Fibroblast of pulmonary artery (primary cell): ENCODE measurements around the gene SEPTIN6.

ENCODE experiments used
- DNase-seq: peaks from one replicate; pipeline ENCODE4 v3.0.0-alpha.2; 2010; ENCODE audit warnings: low read depth
- H3K4me3 ChIP-seq: replicated peaks from 2 replicates; pipeline ENCODE4 v1.5.1; 2011; ENCODE audit warnings: low read depth, mild to moderate bottlenecking, control low read depth, low read length, moderate library complexity
- TF ChIP-seq, protein P1 (sequence below): IDR thresholded peaks from 2 replicates; pipeline ENCODE4 v1.5.1; 2011; ENCODE audit warnings: mild to moderate bottlenecking, control low read depth, low read length, inconsistent platforms; ENCODE audit errors: missing control alignments

SEPTIN6 gene

DNA sequence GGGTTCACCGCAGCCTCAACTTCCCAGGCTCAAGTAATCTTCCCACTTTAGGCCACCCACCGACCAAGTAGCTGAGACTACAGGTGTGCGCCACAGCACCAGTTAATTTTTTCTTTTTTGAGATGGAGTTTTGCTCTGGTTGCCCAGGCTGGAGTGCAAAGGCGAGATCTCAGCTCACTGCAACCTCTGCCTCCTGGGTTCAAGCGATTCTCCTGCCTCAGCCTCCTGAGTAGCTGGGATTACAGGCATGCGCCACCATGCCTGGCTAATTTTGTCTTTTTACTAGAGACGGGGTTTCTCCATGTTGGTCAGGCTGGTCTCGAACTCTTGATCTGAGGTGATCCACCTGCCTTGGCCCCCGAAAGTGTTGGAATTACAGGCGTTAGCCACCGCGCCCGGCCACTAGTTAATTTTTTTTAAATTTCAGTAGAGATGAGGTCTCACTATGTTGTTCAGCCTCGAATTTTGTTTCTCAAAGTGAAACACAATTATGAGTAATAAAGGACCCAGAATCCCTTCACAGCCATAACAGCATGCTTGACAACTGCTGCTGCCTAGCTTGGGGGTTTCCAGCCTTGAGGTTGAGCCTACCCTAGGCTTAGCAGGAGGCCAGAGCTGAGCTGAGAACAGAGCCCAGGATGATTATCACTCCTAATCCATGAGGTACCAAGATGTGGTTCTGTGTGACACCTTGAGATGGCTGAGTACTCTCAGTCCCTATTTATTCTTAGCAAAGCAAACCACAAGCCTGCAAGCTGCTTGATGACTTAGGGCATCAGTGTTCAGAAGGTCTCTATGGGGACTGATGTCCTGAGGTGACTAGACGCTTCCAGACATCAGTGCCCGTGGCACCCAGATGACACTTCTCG is 45.2 kb downstream of the SEPTIN6 start:
- DNase-seq: no peak
- H3K4me3 ChIP-seq: no peak overlapping the region
- TF ChIP-seq, protein P1, sequence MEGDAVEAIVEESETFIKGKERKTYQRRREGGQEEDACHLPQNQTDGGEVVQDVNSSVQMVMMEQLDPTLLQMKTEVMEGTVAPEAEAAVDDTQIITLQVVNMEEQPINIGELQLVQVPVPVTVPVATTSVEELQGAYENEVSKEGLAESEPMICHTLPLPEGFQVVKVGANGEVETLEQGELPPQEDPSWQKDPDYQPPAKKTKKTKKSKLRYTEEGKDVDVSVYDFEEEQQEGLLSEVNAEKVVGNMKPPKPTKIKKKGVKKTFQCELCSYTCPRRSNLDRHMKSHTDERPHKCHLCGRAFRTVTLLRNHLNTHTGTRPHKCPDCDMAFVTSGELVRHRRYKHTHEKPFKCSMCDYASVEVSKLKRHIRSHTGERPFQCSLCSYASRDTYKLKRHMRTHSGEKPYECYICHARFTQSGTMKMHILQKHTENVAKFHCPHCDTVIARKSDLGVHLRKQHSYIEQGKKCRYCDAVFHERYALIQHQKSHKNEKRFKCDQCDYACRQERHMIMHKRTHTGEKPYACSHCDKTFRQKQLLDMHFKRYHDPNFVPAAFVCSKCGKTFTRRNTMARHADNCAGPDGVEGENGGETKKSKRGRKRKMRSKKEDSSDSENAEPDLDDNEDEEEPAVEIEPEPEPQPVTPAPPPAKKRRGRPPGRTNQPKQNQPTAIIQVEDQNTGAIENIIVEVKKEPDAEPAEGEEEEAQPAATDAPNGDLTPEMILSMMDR: no peak

DNA sequence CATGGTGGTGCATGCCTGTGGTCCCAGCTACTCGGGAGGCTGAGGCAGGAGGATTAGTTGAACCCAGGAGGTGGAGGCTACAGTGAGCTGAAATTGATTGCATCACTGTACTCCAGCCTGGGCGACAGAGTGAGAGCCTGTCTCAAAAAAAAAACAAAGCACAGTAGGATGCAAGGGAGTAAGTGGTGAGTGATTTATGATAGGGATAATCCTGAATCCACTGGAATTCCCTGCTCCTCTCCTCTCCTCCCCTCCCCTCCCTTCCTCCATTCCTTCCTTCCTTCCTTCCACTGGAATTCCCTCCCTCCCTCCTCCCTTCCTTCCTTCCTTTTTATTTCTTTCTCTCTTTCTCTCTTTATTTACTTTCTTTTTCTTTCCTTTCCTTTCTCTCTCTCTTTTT is 45.9 kb downstream of the SEPTIN6 start:
- DNase-seq: no peak
- H3K4me3 ChIP-seq: no peak overlapping the region
- TF ChIP-seq, protein P1: no peak

DNA sequence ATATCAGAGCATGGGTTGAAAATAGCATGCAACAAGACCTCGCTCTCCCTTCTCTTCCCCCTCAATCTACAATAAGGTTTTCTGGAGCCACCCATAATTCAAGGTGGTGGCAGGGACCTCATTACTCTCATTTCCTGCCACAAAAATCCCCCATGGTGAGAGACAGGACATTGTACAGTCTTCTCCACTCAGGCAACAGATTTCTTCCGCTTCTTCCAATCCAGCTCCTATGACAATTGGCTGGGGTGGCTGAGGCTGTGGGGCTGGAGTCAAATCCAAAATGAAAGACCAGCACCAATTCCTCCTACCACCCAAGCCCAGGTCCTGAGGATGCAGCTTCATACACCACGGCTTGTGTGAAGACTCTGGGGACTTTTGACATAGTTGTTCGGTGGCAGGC is 46.5 kb downstream of the SEPTIN6 start:
- DNase-seq: no peak
- TF ChIP-seq, protein P1: no peak
- H3K4me3 ChIP-seq: no peak overlapping the region

DNA sequence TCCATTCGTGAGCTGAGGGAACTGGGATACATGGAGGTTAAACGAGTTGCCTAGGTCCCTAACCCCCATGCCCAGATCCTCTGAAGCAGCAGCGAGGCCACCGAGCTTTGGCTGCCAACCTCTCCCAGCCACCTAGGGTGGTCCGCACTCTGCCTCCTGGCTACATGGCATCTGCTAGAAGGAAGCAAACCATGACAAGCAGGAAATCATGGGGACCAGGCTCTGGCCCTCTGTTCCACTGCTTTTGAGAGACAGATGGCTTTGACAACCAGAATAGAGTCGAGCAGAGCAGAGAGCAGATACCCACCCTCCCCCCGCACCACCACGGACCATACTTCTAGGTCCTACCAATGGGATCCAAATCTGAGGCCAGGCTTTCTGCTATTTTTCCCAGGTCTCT is 49.3 kb downstream of the SEPTIN6 start:
- TF ChIP-seq, protein P1: no peak
- no peak overlapping the region for H3K4me3 ChIP-seq
- no peak for DNase-seq
